ENCODE measurements around the gene GYPC. TPM values are rescaled to one million over a fixed set of nuclear protein-coding genes. Genes with fewer than 3 reads are reported as not detected.
A peak's percentile ranks its signal among the peaks of the same experiment; 100 is the strongest.

GYPC gene
- total RNA-seq, 1 experiment from 2014 or later: 13.6 TPM

DNA sequence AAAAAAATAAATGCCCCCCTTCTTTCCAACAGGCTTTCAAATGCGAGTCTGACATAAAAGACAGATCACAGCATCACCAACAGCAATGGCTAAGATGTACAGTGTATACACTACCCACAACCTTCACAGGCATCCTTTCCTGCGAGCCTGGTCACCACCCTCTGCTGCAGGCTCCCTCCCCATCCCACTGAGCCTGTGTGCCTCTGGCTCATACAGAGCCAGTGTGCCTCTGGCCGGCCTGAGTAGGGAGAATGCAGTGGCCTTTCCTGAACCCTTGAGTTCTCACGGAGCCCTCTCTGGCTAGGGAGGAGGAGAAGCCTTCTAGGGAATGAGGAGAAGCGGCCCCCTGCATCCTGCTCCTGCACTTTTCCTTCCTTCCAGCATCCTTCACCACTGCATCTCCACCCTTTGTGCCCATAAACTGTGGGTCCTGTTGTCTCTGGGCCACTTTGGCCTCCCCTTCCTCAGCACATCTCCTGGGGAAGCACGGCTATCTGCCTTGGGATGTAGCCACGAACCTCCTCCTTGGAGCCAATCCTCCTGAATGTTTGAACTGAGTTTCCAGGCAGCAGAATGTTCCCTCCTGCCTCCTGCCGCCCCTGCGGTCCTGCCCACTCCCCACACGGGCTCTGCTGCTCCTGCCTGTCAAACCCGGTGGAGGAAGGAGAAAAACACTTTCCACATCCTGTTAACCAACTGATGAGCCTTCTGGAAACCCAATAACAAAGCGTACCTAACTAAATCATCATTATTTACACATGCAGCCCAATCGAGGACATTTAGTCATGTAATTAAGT, 22.5 kb downstream of the GYPC start:
- Histone ChIP-seq H4K8ac (replicated peaks; ENCODE audit: insufficient read length, low read depth, low read length) (no peak overlapping the region), H3K9ac (ENCODE audit: extremely low read depth, insufficient read length, low read length) (no peak overlapping the region), H4K91ac (ENCODE audit: insufficient read length, low read depth, low read length) (no peak overlapping the region), H3K23ac (ENCODE audit: insufficient read length, low read depth, low read length) (no peak overlapping the region), H2BK5ac (ENCODE audit: insufficient read length, low read length) (no peak overlapping the region), H3T11ph (ENCODE audit: low read length) (no peak overlapping the region), H3K18ac (ENCODE audit: insufficient read length, low read depth, low read length) (no peak overlapping the region), H2AFZ (ENCODE audit: low read length) (no peak overlapping the region), H2AK5ac (ENCODE audit: insufficient read length, low read length) (no peak overlapping the region), H3K56ac (ENCODE audit: insufficient read length, low read depth, low read length) (no peak overlapping the region), H3K23me2 (ENCODE audit: insufficient read length, low read depth, low read length, poor library complexity, severe bottlenecking) (no peaks in the 10 kb centered on the region), H3K4me1 (ENCODE audit: insufficient read depth, low read length) (no peaks in the 10 kb centered on the region), H3K14ac (ENCODE audit: insufficient read depth, low read length) (no peak overlapping the region; the same call in 1 of the 2 replicates), H3K79me2 (ENCODE audit: insufficient read depth, low read length) (no peaks in the 10 kb centered on the region), H3K27me3 (ENCODE audit: insufficient read depth, low read length) (no peaks in the 10 kb centered on the region), H2BK120ac (ENCODE audit: low read depth, low read length, poor library complexity, severe bottlenecking) (no peak overlapping the region), H4K5ac (ENCODE audit: insufficient read length, low read depth, low read length) (no peak overlapping the region), H2BK20ac (ENCODE audit: low read depth, low read length, poor library complexity, severe bottlenecking) (no peak overlapping the region), H3K4me2 (ENCODE audit: insufficient read depth, insufficient read length, low read length) (no peak overlapping the region), H3K79me1 (ENCODE audit: insufficient read depth, low read depth, low read length, poor library complexity, severe bottlenecking) (no peaks in the 10 kb centered on the region), H4K20me1 (ENCODE audit: control insufficient read depth, insufficient read depth, insufficient read length) (no peaks in the 10 kb centered on the region), H3K9me3 (ENCODE audit: control insufficient read depth, low read depth, low read length) (peaks cover 9% of the 10 kb centered on the region), H2BK12ac (ENCODE audit: insufficient read length, low read depth, low read length) (no peak overlapping the region), H3K27ac (ENCODE audit: insufficient read length, low read depth, low read length) (no peak overlapping the region), H2BK15ac (ENCODE audit: low read depth, low read length) (no peak overlapping the region), H3K4ac (ENCODE audit: low read depth, low read length) (no peak overlapping the region)
- DNase-seq: no peak
- H3K36me3 Mint-ChIP-seq (ENCODE audit: insufficient read depth in 1 of 3, low read depth in 3 of 3): peaks cover 13 to 34% (median 20%) of the 10 kb centered on the region in 3 experiments
- H3K9me3 Mint-ChIP-seq: peaks cover 23 to 25% of the 10 kb centered on the region in 2 experiments
- no peak overlapping the region for H3K4me3 Mint-ChIP-seq
- no CpG with 5 or more reads among the region's 13 CpGs for WGBS (ENCODE audit: extremely low coverage, insufficient read length, low lambda C conversion rate)
- peak overlapping the region in 1 of 3 experiments; percentile 71; a peak in 1 of 7 replicates for H3K27ac Mint-ChIP-seq
- no peaks in the 10 kb centered on the region; the same call in none of the 2 replicates for H3K27me3 Mint-ChIP-seq (ENCODE audit: low read depth)
- no peak for TF ChIP-seq CTCF (conservative IDR thresholded peaks at IDR 0.05)
- H3K4me1 Mint-ChIP-seq: no peaks in the 10 kb centered on the region
